ENCODE results near the gene PPBP.

PPBP gene

GRCh38 chr4:73988061-73988460 lies at the start of gene PPBP:
PPBP (minus strand) TSS chr4:73988190; CDS start chr4:73988103, 87 bp downstream.
- DNase-seq (ENCODE audit: low read depth in 3 of 3, low spot score in 1 of 3), result no peak

DNA sequence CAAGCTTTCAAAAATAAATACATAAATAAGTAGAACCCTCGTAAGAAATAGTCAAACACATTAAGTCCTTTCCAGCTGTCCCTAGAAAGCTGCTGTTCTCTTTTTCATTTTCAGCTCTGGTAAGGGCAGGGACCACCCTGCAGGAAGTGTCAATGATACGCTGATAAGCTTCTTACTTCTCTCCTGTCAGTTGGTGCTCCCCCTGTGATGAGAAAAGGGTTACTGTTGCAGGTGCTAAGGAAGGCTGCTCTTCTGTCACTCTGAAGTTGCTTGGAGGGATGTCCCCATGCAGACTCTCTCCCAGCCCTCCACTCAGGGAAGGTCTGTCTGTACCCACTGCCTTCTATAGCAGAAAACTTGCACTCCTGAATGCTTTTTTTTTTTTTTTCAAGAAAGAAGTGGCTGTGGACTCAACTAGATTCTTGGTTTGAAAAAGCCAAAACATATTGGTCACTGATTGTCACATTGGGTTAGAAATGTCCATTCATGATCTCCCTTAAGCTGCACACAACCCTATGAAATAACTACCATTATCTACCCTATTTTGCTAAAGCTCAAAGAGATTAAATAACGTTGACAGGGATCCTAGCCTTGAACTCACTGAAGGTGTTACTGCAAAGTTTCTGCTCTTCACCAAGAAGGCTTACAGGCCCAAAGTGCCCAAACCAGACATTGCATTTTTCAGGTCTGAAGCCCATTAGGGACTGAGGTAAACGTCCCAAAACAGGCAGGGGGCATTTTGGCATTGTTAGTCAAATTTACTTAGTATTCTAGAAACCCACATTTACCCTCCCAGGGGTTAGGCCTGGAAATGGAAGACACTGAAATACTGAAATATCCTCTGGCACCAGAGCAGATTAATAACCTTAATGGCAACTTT lies 49.3 kb upstream of the PPBP start:
- no peak for DNase-seq (ENCODE audit: low read depth in 3 of 3, low spot score in 1 of 3)

DNA sequence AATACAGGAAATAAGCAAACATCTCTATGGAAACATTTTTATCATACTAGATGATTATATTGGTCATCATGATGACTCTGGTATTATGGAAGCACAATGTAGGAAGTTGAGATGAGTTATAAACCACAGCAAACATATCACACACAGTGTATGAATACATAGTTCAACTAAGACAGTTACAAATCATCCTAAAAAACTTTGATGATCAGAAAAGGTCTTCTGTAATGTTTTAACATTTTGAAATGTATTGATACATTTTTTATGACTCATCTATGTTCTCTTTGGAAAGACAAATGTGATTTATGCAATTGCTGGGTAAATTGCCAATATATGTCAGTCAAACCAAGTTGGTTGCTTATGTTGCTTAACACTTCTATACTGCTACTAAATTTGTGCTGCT lies 45.7 kb upstream of the PPBP start:
- no peak for DNase-seq (ENCODE audit: low read depth in 3 of 3, low spot score in 1 of 3)

DNA sequence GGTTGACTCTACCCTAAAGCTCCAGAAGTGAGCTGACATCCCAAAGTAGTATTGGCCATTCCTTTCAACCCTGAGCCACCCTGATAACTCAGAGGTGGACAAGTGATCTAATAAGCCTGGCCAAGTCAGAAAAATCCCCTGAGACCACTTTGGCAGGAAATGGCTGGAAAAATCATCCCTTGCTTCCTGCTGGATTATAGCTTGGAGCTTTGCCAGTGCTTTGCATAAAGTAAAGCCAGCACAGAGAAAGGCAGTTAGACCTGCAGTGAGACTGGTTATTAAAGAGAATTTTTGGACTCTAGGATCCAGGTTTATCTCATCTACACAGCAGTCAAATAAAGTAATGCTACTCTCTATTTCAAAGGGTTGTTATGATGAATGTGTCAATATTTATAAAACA lies 44.1 kb upstream of the PPBP start:
- no peak for DNase-seq (ENCODE audit: low read depth in 3 of 3, low spot score in 1 of 3)

- no peak for DNase-seq (ENCODE audit: low read depth in 3 of 3, low spot score in 1 of 3)
These were observed 43.6 kb upstream of the PPBP start for GRCh38 chr4:74031576-74031975.

DNA sequence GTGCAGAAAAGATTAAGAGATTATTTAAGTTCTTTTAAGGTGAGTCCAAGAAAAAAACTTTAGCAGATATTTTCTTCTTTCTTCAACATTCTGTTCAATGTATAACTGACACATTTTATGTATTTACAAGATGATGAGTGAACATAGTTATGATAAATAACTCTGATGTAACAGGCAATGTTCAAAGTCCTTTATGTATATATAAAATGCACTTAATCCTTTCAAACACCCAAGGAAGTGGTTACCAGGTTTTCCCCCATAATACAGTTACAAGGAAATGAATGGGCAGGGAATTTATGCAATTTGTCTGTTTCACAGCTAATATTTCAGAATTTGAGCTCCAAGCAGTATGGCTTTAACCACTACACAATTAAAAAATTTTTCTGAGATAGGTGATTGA lies 42.3 kb upstream of the PPBP start:
- DNase-seq (ENCODE audit: low read depth in 3 of 3, low spot score in 1 of 3), result no peak

DNA sequence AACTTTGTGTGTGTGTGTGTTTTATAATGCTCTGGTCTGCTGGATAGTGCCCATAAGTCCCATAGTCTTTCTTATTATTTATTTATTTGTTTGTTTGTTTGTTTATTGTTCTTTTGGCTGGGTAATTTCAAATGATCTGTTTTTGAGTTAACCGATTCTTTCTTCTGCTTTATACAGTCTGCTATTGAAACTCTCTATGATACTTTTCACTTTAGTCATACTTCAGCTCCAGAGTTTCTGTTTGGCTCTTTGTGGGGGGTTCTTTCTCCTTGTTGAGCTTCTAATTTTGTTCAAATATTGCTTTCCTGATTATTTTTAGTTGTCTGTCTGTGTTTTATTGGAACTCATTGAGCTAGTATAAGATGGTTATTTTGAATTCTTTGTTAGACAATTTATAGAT lies 40.5 kb upstream of the PPBP start:
- no peak for DNase-seq (ENCODE audit: low read depth in 3 of 3, low spot score in 1 of 3)

DNA sequence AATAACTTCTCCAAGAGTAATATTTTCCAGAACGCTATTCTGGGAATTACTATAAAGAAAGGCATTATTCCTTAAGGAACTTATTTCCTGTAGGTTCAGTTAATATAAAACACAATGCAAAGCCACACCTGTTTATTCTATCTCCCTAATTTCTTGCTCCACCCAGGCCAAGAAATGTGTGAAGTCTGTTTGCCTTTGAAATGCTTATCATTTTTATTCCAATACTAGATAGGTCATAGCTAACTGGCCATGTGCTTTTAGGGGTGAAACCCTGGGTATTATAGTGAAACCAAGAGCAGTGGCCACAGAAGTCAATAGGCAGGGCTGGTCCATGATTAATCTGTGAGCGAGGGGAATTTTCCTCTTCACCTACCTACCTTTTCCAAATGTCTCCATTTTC lies 35.7 kb upstream of the PPBP start:
- no peak for DNase-seq (ENCODE audit: low read depth in 3 of 3, low spot score in 1 of 3)

GRCh38 chr4:74021601-74022000 lies 33.6 kb upstream of the PPBP start:
- DNase-seq (ENCODE audit: low read depth in 3 of 3, low spot score in 1 of 3), result no peak

DNA sequence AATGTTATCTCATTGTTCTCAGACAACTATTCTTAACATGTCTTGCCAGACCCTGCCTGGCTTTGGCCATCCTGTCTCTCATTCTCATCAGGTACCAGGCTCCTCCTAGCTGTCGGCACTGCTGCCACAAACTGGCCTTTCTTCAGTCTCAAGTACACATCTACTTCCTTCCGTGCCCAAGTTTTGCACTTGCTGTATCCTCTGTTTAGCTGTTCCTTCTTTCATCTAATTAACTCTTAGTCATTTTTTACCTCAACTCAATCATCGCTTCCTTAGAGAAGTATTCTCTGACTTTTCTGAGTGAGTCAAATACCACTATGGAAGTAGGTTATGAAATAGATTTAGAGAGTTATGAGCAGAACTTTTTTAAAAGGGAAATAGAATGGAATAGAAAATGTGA lies 30.8 kb upstream of the PPBP start:
- DNase-seq (ENCODE audit: low read depth in 3 of 3, low spot score in 1 of 3), result no peak

DNA sequence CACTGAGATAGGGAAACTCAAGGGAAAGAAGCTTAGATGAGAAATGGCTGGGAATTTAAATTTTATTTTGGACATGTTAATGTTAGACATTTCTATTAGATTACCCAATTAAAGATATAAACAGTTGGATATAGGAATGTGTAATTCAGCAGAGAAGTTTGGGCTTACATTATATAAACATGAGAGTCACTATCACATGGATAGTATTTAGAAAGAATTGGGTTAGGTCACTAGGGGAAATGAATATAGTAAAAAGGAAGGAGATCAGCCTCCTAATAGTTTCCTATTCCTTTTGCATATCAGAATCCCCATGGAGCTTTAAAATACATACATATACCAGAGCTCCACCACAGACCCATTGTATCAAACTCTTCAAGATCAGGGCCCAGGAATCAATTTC lies 30.1 kb upstream of the PPBP start:
- no peak for DNase-seq (ENCODE audit: low read depth in 3 of 3, low spot score in 1 of 3)

DNA sequence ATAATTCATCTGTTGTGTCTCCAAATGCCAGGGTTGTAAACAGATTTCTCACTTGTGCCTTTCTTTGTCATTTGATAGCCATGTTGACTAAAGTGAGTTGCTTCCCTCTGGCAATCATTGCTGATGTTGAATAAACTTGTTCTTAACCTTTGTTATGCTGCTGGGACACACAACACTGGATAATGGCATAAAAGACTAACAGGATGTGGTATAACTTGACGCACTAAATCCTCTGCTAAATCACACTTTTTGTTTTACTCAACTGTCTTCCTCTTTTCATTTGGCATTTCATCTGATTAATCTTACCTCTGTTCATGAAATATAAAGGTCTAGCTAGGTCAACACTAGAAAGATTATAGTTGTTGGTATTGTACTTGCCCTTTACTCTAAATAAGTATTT lies 28.1 kb upstream of the PPBP start:
- no peak for DNase-seq (ENCODE audit: low read depth in 3 of 3, low spot score in 1 of 3)

DNA sequence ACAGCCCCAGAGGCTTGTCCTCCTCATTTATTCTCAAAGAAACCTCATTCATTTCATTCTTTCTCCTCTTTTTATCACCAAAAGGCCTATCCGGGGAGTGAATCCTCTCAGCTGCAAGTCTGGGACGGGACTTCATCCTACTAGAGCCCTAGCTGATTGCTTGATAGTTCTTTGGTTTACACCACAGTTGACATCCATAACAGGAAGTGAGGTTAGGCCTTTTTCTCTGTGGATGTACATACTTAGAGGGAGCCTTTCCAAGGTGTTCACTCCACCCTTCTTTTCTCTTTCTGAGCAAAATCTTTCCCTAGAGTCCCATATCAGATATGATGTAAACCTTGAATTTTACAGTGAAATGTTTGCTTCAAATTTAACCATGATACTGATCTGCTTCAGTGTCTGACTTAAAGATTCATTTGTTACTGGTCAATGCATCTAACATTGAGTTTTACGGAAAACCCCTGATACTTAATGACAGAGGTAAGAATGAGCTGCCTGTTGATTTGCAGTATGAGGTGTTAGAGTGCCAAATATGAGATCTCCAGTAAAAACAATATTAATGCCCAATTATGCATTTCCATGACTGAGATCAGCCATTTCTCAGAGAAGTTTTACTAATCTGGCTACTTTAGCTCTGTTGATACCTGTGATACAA lies 27.3 kb upstream of the PPBP start:
- DNase-seq (ENCODE audit: low read depth in 3 of 3, low spot score in 1 of 3), result no peak

- no peak for DNase-seq (ENCODE audit: low read depth in 3 of 3, low spot score in 1 of 3)
These were observed 26.3 kb upstream of the PPBP start for GRCh38 chr4:74014332-74014731.

GRCh38 chr4:74013264-74013663 lies 25.3 kb upstream of the PPBP start:
- no peak for DNase-seq (ENCODE audit: low read depth in 3 of 3, low spot score in 1 of 3)

DNA sequence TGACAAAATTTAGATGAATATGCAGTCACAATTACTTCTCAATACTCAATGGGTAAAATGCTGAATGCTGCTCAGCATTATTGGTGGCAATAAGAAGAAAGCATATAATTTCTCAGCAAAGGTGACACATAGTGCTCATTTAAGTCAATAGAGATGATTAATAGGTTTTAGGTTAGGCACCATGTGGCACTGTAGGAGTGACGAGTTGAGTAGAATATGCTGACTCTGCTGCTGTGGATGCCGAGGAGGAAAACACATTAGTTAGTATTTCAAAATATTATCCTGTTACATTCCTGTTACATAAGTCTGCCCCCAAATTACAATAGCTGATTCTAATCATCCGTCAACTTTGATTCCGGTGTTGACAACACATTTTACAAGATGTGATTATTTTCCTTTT lies 24.1 kb upstream of the PPBP start:
- DNase-seq (ENCODE audit: low read depth in 3 of 3, low spot score in 1 of 3), result no peak

DNA sequence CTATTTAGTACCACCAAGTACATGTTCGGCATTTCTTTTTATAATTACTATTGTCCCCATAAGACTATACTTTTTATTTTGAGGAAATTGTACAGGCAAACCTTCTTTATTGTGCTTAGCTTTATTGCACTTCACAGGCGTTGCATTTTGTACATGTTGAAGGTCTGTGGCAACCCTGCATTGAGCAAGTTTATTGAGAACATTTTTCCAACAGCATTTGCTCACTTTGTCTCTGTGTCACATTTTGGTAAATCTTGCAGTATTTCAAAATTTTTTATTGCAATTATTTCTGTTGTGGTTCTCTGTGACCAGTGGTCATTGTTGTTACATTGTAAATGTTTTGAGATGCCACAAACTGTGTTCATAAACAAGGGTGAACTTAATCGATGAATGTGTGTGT lies 21.3 kb upstream of the PPBP start:
- no peak for DNase-seq (ENCODE audit: low read depth in 3 of 3, low spot score in 1 of 3)

DNA sequence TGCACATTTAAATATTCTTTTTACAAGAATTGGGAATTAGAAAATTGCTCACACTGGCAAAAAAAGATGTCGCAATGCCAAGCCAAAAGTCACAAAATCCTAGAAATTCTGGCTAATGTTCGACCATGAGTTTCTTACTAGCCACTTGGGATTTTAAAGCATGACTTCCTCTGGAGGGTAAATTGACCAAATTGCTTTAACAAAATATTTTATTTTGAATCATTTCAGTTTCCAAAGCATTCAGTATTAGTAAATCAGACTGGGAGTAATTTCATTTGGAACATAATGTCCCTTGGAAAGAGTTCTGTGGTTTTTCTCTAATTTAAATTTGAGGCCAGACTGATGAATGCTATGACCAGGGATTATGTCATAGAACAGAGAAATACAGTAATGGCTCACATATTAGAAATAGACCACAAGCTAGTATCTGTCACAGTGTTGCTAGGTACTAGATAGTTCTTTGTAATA lies 18.1 kb upstream of the PPBP start:
- DNase-seq (ENCODE audit: low read depth in 3 of 3, low spot score in 1 of 3), result no peak

DNA sequence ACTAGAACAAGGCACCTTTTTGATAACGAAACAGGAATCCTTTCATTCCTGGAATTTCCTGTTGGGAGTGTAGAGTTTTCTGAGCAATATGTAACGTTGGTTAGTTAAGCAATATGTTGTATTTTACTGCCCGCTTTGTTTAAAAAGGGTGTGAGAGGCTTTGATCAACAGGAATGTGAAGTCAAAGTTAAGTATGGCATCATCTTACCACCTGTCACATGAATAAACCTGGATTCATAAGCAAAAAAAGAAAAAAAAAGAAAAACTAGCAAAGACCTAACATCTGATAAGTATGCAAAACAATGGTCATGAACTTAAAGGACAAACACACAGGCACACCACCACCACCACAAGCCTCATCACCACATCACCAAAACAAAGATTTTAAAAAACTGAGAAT lies 17.5 kb upstream of the PPBP start:
- no peak for DNase-seq (ENCODE audit: low read depth in 3 of 3, low spot score in 1 of 3)

DNA sequence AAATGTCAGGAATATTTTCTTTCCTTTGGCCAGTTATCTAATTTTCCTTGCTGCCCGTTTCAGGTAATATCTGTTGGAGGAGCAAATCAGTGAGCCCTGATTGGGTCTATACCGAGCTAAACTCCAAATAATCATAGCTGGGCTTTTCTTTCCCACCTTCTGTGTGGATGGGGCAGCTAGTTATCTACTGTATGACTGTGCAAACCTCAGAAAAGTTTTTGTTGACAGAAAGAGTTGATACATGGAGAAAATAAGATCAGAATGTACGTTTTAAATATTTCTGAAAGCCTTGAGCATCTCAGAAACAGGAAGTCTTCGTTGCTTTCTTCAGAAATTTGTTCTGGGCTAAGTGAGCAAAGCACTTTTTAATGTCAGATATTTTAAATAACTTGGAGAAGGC lies 16.7 kb upstream of the PPBP start:
- no peak for DNase-seq (ENCODE audit: low read depth in 3 of 3, low spot score in 1 of 3)

DNA sequence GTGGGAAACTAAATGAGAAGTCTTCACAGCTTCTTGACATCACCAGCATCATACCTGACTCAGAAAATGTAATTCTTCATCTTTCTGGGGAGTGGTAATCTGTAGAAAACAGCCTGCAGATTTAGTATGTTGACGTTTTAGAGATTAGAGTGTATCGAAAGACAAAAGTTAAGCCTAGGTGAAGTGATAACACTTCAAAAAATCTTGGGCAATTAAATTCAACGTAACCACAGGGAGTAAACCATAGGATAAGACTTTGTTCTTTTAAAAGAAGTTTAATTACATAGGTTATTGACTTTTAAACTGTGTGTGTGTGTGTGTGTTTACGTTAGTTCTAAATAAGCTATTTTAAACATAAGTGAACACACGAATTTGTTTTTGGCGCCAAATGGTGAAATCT lies 12.3 kb upstream of the PPBP start:
- no peak for DNase-seq (ENCODE audit: low read depth in 3 of 3, low spot score in 1 of 3)

Data from stimulated activated CD4-positive, alpha-beta T cell treated with anti-CD3 and anti-CD28 coated beads, TNF-alpha, amount 100 ng/mL, for 1 hour (primary cell).